Natural killer cell (primary cell): ENCODE measurements around the gene JAZF1. TPM values are rescaled to one million over a fixed set of nuclear protein-coding genes. Genes with fewer than 3 reads are reported as not detected.
A peak's percentile ranks its signal among the peaks of the same experiment; 100 is the strongest.

ENCODE experiments used
- ATAC-seq, 3 donors: fragments of 150-1000 bp in 2 of 3; fragments of 200-7000 bp in 1 of 3; cut with Tn5 transposase; 1 replicate in 1 of 3; 2 replicates in 2 of 3; pipeline ENCODE4 v1.10.0; 2021; ENCODE audit warnings: mild to moderate bottlenecking in 2 of 3, moderate library complexity in 2 of 3
- DNase-seq, 2 donors: peaks; one replicate each; pipeline versions ENCODE4 v3.0.0 to v3.0.0-alpha.2; 2013 to 2021; ENCODE audit warnings: mixed read lengths in 1 of 2
- H3K27ac ChIP-seq: one replicate; pipeline ENCODE4 v1.5.1; 2013; ENCODE audit warnings: mild to moderate bottlenecking, low read length
- H3K27me3 ChIP-seq: one replicate; pipeline ENCODE4 v1.6.1; 2013; ENCODE audit warnings: low read length; ENCODE audit not compliant: control insufficient read depth, insufficient read depth
- H3K36me3 ChIP-seq: one replicate; pipeline ENCODE4 v1.6.1; 2013; ENCODE audit warnings: low read length; ENCODE audit not compliant: control insufficient read depth, insufficient read depth
- H3K4me1 ChIP-seq: one replicate; pipeline ENCODE4 v1.6.1; 2013; ENCODE audit warnings: low read length; ENCODE audit not compliant: control insufficient read depth, insufficient read depth
- H3K4me3 ChIP-seq: one replicate; pipeline ENCODE4 v1.5.1; 2013; ENCODE audit warnings: low read length
- H3K9me3 ChIP-seq: one replicate; pipeline ENCODE4 v1.6.1; 2013; ENCODE audit warnings: low read length; ENCODE audit not compliant: control insufficient read depth, insufficient read depth
- H3K27ac Mint-ChIP-seq, 2 donors: one replicate each; pipeline ENCODE4 v1.8.0; 2022; ENCODE audit warnings: mild to moderate bottlenecking in 2 of 2, mixed read lengths in 2 of 2, moderate library complexity in 1 of 2
- H3K27me3 Mint-ChIP-seq, 2 donors: one replicate each; pipeline ENCODE4 v1.8.0; 2022; ENCODE audit warnings: low read depth in 2 of 2, mixed read lengths in 2 of 2
- H3K36me3 Mint-ChIP-seq: one replicate; pipeline ENCODE4 v1.8.0; 2022; ENCODE audit warnings: mixed read lengths
- H3K4me1 Mint-ChIP-seq, 2 donors: one replicate each; pipeline ENCODE4 v1.8.0; 2022; ENCODE audit warnings: mixed read lengths in 2 of 2
- H3K4me3 Mint-ChIP-seq: one replicate; pipeline ENCODE4 v1.8.0; 2022; ENCODE audit warnings: mild to moderate bottlenecking, moderate library complexity, mixed read lengths
- H3K9me3 Mint-ChIP-seq, 2 donors: one replicate each; pipeline ENCODE4 v1.8.0; 2022; ENCODE audit warnings: mixed read lengths in 2 of 2
- CTCF ChIP-seq: fragments of 200-600 bp; IDR thresholded peaks from one replicate; pipeline ENCODE4 v1.8.0; 2022; ENCODE audit warnings: antibody characterized with exemption
- WGBS: methylation state at CpG from one replicate; pipeline ENCODE4 v1.1.7; 2013; ENCODE audit warnings: missing lambda C conversion rate; ENCODE audit not compliant: insufficient coverage; 5-methylcytosine and 5-hydroxymethylcytosine counted together
- intact Hi-C: fragments of 100-400 bp; cut with micrococcal nuclease; formaldehyde crosslinking; loops from one replicate; pipeline ENCODE4 v1.14.2; 2022
- total RNA-seq, 4 donors: library from RNA; stranded (reverse); fragments of 120-200 nt in 1 of 4; gene quantifications; one replicate each; pipeline versions ENCODE4 v1.2.3 to v1.2.4, GENCODE V29; 2013 to 2022

JAZF1 gene
- total RNA-seq, 3 donors from 2014 or later (not counting 1 experiment from before 2014, with no cell fraction given): 82.5 to 89.7 (median 87.6) TPM

- no peak for TF ChIP-seq CTCF
- peak overlapping the region; percentile 70 to 88 for H3K27ac Mint-ChIP-seq
- intact Hi-C loops: no loop called here
- no peaks in the 10 kb centered on the region for H3K9me3 Mint-ChIP-seq
- Histone ChIP-seq H3K4me3 (no peak overlapping the region), H3K36me3 (peaks cover 7% of the 10 kb centered on the region), H3K4me1 (peaks cover 3% of the 10 kb centered on the region), H3K27me3 (no peaks in the 10 kb centered on the region), H3K9me3 (no peaks in the 10 kb centered on the region), H3K27ac (no peak overlapping the region)
- H3K4me1 Mint-ChIP-seq: peaks cover 78 to 89% of the 10 kb centered on the region in 2 donors
- H3K36me3 Mint-ChIP-seq: no peaks in the 10 kb centered on the region
- WGBS: 93% methylated on average over 3 of the region's 3 CpGs
- ATAC-seq (no peak), DNase-seq (no peak)
- H3K27me3 Mint-ChIP-seq: no peaks in the 10 kb centered on the region
- no peak overlapping the region for H3K4me3 Mint-ChIP-seq
Observed at GRCh38 chr7:28172958-28173357, 7.6 kb downstream of the JAZF1 start.

- ATAC-seq: no peak
- Mint-ChIP-seq H3K4me3 (no peak overlapping the region), H3K27ac (peak overlapping the region; percentile 54 to 88), H3K27me3 (no peaks in the 10 kb centered on the region), H3K36me3 (no peaks in the 10 kb centered on the region), H3K4me1 (peaks cover 67 to 75% of the 10 kb centered on the region in 2 donors), H3K9me3 (no peaks in the 10 kb centered on the region)
- WGBS: 98% methylated on average over 5 of the region's 6 CpGs
- no peak overlapping the region for H3K4me3 ChIP-seq
- no peak overlapping the region for H3K27ac ChIP-seq
- no peak for TF ChIP-seq CTCF
- no peaks in the 10 kb centered on the region for H3K4me1 ChIP-seq
- H3K9me3 ChIP-seq: no peaks in the 10 kb centered on the region
- peaks cover 12% of the 10 kb centered on the region for H3K36me3 ChIP-seq
- no peaks in the 10 kb centered on the region for H3K27me3 ChIP-seq
- intact Hi-C loops: no loop called here
- no peak for DNase-seq
Observed at GRCh38 chr7:28170701-28171100, 9.9 kb downstream of the JAZF1 start.

- WGBS: 80% methylated on average over 1 of the region's 1 CpG
- Histone ChIP-seq H3K27ac (peak overlapping the region; percentile 40), H3K27me3 (no peaks in the 10 kb centered on the region), H3K4me1 (peaks cover 4% of the 10 kb centered on the region), H3K4me3 (no peak overlapping the region), H3K36me3 (peaks cover 12% of the 10 kb centered on the region), H3K9me3 (no peaks in the 10 kb centered on the region)
- intact Hi-C loops: no loop called here
- DNase-seq (no peak), ATAC-seq (peak in 2 of 3 donors; percentile 52 to 54)
- TF ChIP-seq CTCF: no peak
- H3K27ac Mint-ChIP-seq: peak overlapping the region; percentile 79 to 88
- H3K9me3 Mint-ChIP-seq: no peaks in the 10 kb centered on the region
- no peak overlapping the region for H3K4me3 Mint-ChIP-seq
- no peaks in the 10 kb centered on the region for H3K27me3 Mint-ChIP-seq
- no peaks in the 10 kb centered on the region for H3K36me3 Mint-ChIP-seq
- peaks cover 63 to 69% of the 10 kb centered on the region in 2 donors for H3K4me1 Mint-ChIP-seq
Observed at GRCh38 chr7:28169230-28169629, 11.4 kb downstream of the JAZF1 start.
